HG03097 (cell line): ENCODE measurements around the gene IFITM2.
"Not testable (repeated sequence)": the region's sequence is repeated elsewhere in the genome, so short reads cannot be mapped to it uniquely, and the experiment has no call there.

Experiments used
- ATAC-seq: cut with Tn5 transposase; IDR thresholded peaks from one replicate; pipeline ENCODE4 v1.9.1; 2021; ENCODE audit not compliant: unreplicated experiment, low FRiP score

Gene IFITM2

DNA sequence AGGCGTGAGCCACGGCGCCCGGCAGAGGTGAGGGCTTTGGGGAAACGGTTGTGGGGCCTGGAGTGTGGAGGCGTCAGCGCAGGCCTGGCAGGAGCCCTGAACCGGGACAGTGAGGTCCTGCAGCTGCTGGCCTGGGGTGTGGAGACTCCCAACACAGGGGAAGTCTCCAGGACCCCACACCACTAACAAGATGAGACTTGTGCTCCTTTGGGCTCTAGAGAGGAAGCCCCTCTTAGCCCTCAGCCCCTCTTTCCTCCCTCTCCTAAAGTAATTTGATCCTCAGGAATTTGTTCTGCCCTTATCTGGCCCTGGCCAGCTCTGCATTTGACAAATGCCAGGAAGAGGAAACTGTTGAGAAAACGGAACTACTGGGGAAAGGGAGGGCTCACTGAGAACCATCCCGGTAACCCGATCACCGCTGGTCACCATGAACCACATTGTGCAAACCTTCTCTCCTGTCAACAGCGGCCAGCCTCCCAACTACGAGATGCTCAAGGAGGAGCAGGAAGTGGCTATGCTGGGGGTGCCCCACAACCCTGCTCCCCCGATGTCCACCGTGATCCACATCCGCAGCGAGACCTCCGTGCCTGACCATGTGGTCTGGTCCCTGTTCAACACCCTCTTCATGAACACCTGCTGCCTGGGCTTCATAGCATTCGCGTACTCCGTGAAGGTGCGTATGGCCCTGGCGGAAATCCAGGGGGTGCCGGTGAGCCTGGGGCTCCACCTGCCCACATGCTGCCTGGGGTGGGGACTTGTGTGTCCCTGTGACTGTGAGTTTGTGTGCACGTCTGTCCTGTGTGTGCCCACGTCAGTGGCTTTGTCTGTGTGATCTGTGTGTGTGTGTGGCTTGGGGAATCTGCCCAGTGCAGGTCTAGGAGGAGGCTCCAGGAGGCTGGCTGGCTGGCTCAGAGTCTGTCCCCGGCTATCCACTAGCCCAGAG is at the start of gene IFITM2:
TSS of gene IFITM2 (plus strand) at position 51 of the 943 bp plus-strand sequence. CDS start at position 428, 377 bp downstream.
- ATAC-seq: not testable (repeated sequence)

DNA sequence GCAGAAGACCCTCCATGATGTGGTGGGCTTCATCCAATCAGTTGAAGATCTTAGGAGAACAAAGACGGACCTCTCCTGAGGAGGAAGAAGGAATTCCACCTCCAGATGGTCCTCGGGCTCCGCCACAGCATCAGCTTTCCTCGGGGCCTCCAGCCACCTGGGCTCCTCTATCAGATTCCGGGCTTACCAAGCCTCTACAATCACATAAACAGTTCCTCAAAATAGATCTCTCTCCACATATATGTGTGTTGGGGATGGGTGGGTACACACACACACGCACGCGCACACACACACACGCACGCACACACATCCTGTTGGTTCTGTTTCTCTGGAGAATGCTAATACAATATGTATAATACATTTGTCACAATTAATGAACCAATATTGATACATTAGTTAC is 48.2 kb upstream of the IFITM2 start:
- ATAC-seq: no peak

DNA sequence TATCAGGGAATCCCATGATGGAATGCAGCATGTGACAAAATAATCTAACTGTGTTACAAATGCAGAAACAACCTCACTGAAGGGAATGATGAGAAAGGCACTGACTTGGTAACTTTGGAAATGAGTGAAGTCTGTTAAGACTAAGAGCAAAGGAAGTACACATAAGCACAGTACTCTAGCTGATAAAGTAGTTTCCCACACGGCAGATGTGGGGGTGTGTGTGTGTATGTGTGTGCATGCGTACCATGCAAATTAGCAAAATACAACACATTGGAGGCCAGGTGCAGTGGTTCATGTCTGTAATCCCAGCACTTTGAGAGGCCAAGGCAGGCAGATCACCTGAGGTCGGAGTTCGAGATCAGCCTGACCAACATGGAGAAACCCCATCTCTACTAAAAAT is 46.0 kb upstream of the IFITM2 start:
- no peak for ATAC-seq

DNA sequence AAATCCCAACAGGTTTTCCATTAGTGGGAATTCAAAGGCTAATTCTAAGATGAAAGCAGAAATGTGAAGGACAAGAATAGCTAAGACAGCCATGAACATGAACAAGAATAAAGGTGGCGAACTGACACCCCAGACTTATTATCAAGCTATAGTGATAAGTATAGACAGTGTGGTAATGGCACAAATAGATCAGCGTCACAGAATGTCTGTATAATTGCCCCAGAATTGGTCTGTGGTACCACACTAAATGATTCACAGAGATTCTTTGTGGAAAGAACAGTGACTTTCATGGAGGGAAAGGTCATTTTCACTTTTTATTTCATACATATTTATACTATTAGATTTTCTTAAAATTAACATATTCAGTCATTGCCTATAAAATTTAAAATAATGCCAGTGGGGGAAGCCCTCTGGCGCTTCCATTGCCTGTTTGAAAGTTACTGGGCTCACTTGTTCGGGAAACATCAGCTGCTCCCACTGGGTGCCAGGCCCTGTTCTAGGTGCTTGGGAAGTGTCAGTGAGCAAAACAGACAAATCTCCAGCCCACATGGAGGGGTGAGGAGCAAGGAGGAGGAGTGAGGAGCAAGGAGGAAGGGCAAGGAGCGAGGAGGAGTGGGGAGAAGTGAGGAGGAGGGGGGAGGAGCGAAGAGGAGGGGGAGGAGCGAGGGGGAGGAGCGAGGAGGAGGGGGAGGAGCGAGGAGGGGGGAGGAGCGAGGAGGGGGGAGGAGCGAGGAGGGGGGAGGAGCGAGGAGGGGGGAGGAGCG is 40.8 kb upstream of the IFITM2 start:
- ATAC-seq: no peak

DNA sequence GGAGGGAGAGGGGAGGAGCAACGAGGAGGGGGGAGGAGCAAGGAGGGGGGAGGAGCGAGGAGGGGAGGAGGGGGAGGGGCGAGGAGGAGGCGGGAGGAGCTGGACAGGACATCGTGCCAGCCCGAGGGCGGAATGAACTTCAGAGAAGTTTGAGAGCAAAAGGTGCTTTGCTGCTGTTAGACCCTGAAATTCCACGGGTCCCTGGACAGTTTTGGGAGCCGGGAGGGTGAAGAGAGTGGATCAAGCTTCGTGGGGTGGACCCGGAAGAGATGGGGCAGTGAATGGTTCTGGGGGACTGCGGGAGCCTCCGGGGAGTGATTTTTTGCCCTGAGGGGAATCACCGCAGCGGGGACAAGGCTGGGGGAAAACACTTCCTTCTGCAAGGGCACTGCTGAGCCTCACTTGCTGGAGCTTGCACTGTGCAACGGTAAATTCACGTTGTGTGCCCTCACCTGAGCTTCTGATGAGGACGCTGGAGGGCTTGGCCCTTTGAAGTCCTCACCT is 40.1 kb upstream of the IFITM2 start:
- ATAC-seq: no peak

DNA sequence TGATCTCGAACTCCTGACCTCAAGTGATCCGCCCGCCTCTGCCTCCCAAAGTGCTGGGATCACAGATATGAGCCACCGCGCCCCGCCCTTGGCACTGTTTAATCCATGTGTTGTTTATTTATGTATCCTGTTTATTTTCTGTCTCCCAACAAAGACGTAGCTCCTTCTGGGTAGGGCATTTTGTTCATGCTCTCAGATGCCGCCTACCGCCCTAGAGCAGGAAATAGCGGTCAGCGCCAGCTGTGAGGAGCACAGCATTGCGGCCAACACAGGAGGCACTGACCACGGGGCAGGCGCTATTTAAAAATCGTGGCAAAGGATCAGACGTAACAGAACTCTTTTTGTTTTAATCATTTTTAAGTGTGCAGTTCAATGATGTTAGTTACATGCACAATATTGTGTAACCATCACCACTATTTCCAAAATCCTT is 38.9 kb upstream of the IFITM2 start:
- peak; percentile 46 for ATAC-seq

DNA sequence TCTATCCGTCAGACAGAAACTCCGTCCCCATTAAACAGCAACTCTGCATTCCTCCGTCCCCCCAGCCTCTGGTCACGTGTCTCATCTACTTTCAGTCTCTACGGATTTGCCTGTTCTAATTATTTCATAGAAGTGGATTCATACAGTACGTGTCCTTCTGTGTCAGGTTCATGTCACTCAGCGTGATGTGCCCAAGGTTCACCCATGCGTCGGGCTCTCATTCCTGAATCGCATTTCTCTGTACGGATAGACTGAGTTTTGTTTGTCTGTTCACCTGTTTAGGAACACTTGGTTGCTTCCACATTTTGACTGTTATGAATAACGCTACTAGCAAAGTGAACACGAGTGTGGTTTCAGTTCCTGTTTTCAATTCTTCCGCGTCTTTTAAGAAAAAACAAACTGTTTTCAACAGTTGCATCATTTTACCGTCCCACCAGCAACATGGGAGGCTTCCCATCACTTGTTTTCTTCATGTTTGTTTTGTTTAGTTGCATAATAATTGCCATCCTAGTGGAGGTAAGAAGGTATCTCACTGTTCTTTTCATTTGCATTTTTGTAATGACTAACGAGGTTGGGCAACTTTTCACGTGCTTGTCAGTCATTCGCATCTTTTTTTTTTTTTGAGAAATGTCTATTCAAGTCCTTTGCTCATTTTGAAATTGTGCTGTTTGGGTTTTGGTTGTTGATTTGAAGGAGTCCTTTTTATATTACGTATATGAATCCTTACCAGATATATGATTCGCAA is 38.3 kb upstream of the IFITM2 start:
- ATAC-seq: peak; percentile 62

DNA sequence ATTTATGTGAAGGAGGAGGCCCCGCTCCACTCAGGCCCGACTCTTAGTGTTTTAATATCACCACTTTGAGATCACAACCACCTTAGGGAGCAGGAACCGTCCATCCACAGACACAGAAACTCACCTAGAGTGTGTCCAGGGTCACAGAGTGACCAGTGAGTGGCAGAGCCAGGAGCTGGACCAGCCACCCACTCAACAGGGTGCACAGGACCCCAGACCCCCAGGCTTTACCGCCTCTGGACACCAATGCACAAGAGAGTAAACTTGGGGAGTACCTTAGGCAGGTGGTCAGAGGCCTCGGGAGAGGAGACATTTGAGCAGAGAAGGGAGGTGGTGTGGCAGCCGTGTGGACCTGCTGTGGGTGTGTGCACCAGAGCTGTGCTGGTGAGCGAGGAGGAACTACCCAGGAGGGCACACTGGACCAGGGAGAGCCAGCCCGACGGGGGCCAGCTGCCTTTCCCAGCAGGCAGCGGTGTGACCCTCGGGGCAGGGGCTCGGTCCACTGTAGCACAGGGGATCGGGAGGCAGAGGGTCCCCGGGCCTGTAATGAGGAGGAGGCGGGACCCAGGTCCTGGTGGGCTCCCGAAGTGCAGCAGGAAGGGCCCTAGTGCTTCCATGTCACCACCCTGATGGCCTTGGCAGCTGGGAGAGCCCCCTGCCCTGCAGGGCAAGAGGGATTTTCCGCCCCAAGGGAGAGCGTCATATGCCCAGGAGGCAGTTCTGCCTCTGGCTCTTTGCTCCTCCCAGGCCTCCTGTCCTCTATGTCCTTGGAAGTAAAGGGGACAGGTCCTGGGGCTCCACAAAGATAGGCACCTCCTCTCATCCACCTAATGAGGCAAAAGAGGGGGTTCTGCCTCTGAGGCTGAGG is 36.9 kb upstream of the IFITM2 start:
- ATAC-seq: no peak

DNA sequence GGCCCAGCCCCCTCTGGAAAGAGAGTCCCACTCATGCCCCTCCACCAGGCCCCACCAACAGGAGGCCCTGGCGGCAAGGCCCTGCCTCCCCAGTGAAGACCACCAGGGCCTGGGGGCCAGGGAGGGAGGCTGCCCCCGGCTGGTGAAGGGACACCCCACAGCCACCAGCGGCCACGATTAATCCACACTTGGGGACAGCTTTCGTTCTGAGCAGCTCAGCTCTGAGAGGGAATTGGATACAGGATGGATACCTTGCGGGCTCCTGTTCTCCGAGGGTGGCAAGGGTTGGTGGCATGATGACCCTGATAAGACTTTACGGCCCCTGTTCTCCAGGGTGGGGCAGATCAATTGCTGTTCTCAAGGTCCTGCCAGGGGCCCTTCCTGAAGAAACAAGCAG is 36.3 kb upstream of the IFITM2 start:
- no peak for ATAC-seq

DNA sequence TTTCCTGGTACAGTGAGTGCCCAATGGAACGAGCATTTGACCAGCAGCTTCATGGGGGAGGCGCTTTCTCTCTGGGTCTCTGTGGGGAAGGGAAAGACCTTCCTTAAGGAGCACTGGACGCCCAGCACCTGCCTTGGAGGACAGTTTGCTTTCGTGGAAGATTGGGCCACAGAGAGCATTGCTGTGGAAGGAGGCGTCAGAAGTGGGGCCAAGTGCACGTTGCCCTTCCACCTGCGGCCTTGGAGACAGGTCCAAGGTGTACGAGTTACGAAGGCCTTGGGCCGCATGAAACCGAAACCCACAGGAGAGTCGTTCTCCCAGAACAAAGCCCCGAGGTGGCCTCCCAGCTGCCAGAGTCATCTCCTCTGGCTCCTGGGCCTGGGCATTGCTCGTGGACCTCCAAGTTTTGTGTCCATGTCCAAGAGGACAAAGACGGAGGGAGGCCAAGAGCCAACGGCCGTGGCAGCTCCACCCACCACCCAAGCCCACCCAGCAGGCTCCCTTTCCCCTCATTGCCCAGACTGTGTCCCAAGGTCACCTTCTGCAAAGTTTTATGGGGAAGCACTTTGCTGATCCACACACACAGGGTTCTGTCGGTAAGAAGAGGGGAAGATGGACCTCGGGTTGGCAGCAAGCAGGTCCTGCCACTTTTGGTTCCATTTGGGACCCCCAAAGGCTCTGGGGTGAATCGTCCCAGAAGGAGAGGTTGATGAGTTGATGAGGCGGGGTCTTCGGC is 35.3 kb upstream of the IFITM2 start:
- ATAC-seq: no peak

DNA sequence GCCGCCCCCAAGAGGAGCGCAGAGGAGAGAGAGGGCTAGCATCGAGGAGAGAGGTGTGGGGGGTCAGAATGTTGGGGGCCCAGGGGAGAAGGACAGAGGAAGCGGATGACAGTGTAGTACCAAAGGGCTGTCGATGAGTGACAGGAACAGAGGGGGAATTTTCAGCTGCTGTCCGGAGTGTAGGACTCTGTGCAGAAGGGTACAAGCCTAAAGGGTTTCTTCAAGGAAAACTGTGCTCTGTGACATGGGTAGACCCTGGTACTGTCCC is 34.8 kb upstream of the IFITM2 start:
- no peak for ATAC-seq

DNA sequence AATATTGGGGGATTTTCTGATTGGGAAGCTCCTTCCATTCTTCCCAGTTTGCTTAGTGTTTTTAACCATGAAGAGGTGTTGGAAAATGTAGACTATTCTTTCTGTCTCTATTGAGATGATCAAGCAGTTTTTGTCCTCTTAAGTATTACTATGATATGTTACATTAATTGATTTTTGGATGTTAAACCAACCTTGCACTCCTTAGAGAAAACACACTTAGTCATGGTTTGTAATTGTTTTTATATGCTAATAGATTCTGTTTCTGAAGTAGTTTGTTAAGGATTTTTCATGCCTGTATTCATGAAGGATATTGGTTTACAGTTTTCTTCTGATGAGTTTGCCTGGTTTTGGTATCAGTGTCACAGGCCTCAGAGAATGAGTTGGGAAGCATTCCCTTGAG is 31.4 kb upstream of the IFITM2 start:
- no peak for ATAC-seq

DNA sequence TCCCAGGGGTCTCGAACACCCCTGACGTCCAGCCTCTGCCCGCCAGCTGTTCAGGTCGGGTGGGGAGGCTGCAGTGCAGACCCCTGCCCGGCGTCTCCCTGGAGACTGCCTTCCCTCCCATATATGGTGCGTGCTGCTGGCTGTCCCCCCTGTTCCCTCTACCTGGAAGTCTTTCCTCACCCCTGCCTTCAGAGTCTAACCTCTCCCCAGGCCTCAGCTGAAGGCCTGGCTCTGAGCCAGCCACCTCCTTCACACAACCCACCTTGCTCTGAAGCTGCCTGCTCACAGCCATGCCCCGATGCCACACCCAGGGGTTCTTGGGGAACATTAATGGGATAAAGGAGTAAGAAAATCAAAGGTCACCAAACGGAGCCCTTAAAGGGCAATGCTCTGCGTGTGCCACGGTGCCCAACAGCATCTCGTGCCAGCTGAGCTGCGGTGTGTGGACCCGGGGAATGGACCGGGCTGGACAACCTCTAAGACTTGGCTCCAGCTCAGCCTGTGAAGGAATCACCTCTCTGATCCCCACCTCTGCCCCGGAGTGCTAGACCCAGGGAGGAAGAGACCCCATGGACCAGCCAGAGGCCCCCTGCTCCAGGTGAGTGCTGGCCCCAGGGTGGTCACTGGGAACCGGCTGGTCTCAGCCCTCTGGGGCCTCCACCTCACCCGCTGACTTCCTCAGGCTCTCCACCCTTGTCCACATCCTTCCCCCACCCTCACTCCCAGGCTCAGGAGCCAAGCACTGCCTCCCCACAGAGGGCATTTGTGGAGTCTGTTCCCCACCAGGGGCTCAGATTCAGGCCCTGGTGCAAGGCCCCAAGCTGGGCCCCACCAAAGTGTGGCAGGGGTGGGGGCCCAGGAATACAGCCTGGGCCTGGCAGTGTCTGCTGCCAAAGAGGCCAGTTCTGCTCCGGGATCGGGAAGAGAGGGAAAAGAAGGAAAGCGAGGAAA is 29.3 kb upstream of the IFITM2 start, which contains the start of gene NLRP6:
TSS of gene NLRP6 (plus strand) at position 407 of the 951 bp plus-strand sequence. CDS start at position 570, 163 bp downstream.
- ATAC-seq: no peak

DNA sequence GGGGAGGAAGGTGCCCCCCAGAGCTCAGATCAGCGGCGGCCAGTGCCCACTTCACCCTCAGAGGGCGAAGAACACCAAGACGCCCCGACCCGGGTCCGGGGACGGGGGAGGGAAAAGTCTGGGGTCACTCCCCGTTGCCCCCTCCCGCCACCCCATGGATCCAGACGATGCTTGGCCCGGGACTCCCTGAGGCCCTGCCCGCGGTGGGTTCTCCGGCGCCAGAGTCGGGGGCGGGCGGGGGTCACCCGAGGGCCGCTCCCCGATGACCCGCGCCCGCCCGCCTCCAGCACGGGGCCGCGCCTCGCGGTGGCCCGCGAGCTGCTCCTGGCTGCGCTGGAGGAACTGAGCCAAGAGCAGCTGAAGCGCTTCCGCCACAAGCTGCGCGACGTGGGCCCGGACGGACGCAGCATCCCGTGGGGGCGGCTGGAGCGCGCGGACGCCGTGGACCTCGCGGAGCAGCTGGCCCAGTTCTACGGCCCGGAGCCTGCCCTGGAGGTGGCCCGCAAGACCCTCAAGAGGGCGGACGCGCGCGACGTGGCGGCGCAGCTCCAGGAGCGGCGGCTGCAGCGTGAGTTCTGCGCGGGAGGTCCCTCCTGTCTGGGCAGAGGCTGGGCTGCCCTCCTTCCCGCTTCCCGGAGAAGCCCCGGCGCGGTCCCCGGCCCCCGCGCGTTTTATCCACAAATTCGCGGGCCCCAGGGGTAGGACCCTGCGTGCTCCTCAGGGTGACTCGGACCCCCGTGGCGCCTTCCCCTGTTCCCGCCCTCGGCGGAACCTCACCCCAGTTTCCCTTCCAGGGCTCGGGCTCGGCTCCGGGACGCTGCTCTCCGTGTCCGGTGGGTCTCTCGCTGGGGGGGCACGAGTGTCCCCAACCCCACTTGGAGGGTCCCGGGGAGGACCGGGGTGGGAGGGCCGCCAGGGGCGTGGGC is 28.3 kb upstream of the IFITM2 start:
- ATAC-seq: no peak

DNA sequence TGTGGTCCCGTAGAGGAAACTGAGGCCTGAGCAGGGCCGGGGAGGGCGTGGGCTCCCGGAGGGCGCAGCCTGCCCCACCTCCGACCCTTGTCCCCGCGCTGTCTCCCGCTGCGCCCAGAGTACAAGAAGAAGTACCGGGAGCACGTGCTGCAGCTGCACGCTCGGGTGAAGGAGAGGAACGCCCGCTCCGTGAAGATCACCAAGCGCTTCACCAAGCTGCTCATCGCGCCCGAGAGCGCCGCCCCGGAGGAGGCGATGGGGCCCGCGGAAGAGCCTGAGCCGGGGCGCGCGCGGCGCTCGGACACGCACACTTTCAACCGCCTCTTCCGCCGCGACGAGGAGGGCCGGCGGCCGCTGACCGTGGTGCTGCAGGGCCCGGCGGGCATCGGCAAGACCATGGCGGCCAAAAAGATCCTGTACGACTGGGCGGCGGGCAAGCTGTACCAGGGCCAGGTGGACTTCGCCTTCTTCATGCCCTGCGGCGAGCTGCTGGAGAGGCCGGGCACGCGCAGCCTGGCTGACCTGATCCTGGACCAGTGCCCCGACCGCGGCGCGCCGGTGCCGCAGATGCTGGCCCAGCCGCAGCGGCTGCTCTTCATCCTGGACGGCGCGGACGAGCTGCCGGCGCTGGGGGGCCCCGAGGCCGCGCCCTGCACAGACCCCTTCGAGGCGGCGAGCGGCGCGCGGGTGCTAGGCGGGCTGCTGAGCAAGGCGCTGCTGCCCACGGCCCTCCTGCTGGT is 27.5 kb upstream of the IFITM2 start:
- no peak for ATAC-seq

DNA sequence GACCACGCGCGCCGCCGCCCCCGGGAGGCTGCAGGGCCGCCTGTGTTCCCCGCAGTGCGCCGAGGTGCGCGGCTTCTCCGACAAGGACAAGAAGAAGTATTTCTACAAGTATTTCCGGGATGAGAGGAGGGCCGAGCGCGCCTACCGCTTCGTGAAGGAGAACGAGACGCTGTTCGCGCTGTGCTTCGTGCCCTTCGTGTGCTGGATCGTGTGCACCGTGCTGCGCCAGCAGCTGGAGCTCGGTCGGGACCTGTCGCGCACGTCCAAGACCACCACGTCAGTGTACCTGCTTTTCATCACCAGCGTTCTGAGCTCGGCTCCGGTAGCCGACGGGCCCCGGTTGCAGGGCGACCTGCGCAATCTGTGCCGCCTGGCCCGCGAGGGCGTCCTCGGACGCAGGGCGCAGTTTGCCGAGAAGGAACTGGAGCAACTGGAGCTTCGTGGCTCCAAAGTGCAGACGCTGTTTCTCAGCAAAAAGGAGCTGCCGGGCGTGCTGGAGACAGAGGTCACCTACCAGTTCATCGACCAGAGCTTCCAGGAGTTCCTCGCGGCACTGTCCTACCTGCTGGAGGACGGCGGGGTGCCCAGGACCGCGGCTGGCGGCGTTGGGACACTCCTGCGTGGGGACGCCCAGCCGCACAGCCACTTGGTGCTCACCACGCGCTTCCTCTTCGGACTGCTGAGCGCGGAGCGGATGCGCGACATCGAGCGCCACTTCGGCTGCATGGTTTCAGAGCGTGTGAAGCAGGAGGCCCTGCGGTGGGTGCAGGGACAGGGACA is 26.7 kb upstream of the IFITM2 start:
- no peak for ATAC-seq
